ENCODE measurements around the gene ATL3.
A peak's percentile ranks its signal among the peaks of the same experiment; 100 is the strongest.

The ATL3 gene

GRCh38 chr11:63708764-63709163 is 37.6 kb upstream of the ATL3 start:
- no peaks in the 10 kb centered on the region for H3K27me3 ChIP-seq (ENCODE audit: insufficient read depth, low read length)
- H4K20me1 ChIP-seq (ENCODE audit: insufficient read depth, low read length) = no peaks in the 10 kb centered on the region

GRCh38 chr11:63705526-63705925 is 34.4 kb upstream of the ATL3 start:
- Histone ChIP-seq H3K9ac (ENCODE audit: low read length) (no peak overlapping the region), H3K79me2 (ENCODE audit: insufficient read depth, low read length) (peaks cover 74% of the 10 kb centered on the region), H3K4me2 (ENCODE audit: low read length) (no peak overlapping the region), H3F3A (ENCODE audit: insufficient read depth, low read length) (no peaks in the 10 kb centered on the region), H3K9me3 (ENCODE audit: low read length) (no peaks in the 10 kb centered on the region), H3K36me3 (ENCODE audit: insufficient read depth, low read length) (peaks cover 10% of the 10 kb centered on the region; the same call in 1 of the 2 replicates), H2AFZ (ENCODE audit: low read length) (no peak overlapping the region), H3K4me3 (ENCODE audit: low read depth, low read length, poor library complexity, severe bottlenecking) (no peak overlapping the region), H3K4me1 (ENCODE audit: insufficient read depth, low read length, severe bottlenecking) (peaks cover 22% of the 10 kb centered on the region), H4K20me1 (ENCODE audit: insufficient read depth, low read length) (no peaks in the 10 kb centered on the region), H3K9me2 (ENCODE audit: low read depth, low read length) (no peaks in the 10 kb centered on the region), H3K27me3 (ENCODE audit: insufficient read depth, low read length) (no peaks in the 10 kb centered on the region), H3K27ac (ENCODE audit: low read depth, low read length, poor library complexity, severe bottlenecking) (no peak overlapping the region)
- TF ChIP-seq EZH2 (IDR thresholded peaks at IDR 0.05; ENCODE audit: borderline replicate concordance, low read length) (no peak), CTCF (IDR thresholded peaks at IDR 0.05; ENCODE audit: low read length) (no peak)

More at GRCh38 chr11:63708764-63709163, 37.6 kb upstream of the ATL3 start:
- Histone ChIP-seq H3K27ac (ENCODE audit: low read depth, low read length, poor library complexity, severe bottlenecking) (no peak overlapping the region), H3K36me3 (ENCODE audit: insufficient read depth, low read length) (no peaks in the 10 kb centered on the region; the same call in 1 of the 2 replicates), H2AFZ (ENCODE audit: low read length) (no peak overlapping the region), H3K4me2 (ENCODE audit: low read length) (no peak overlapping the region), H3K9me2 (ENCODE audit: low read depth, low read length) (no peaks in the 10 kb centered on the region), H3K9ac (ENCODE audit: low read length) (no peak overlapping the region), H3K4me1 (ENCODE audit: insufficient read depth, low read length, severe bottlenecking) (peaks cover 15% of the 10 kb centered on the region), H3K79me2 (ENCODE audit: insufficient read depth, low read length) (peaks cover 62% of the 10 kb centered on the region), H3F3A (ENCODE audit: insufficient read depth, low read length) (no peaks in the 10 kb centered on the region), H3K9me3 (ENCODE audit: low read length) (no peaks in the 10 kb centered on the region), H3K4me3 (ENCODE audit: low read depth, low read length, poor library complexity, severe bottlenecking) (no peak overlapping the region)
- TF ChIP-seq CTCF (IDR thresholded peaks at IDR 0.05; ENCODE audit: low read length) = no peak
- TF ChIP-seq EZH2 (IDR thresholded peaks at IDR 0.05; ENCODE audit: borderline replicate concordance, low read length) = no peak

GRCh38 chr11:63699896-63700295 is 28.7 kb upstream of the ATL3 start:
- no peaks in the 10 kb centered on the region for H4K20me1 ChIP-seq (ENCODE audit: insufficient read depth, low read length)
- no peak overlapping the region for H3K4me3 ChIP-seq (ENCODE audit: low read depth, low read length, poor library complexity, severe bottlenecking)
- H2AFZ ChIP-seq (ENCODE audit: low read length) = no peak overlapping the region
- H3K79me2 ChIP-seq (ENCODE audit: insufficient read depth, low read length) = peaks cover 55% of the 10 kb centered on the region
- no peak for TF ChIP-seq CTCF (IDR thresholded peaks at IDR 0.05; ENCODE audit: low read length)
- no peak for TF ChIP-seq EZH2 (IDR thresholded peaks at IDR 0.05; ENCODE audit: borderline replicate concordance, low read length)
- H3K4me1 ChIP-seq (ENCODE audit: insufficient read depth, low read length, severe bottlenecking) = peaks cover 32% of the 10 kb centered on the region
- no peaks in the 10 kb centered on the region for H3F3A ChIP-seq (ENCODE audit: insufficient read depth, low read length)
- H3K27me3 ChIP-seq (ENCODE audit: insufficient read depth, low read length) = no peaks in the 10 kb centered on the region
- H3K9ac ChIP-seq (ENCODE audit: low read length) = no peak overlapping the region
- no peak overlapping the region for H3K4me2 ChIP-seq (ENCODE audit: low read length)
- no peaks in the 10 kb centered on the region for H3K9me3 ChIP-seq (ENCODE audit: low read length)
- H3K9me2 ChIP-seq (ENCODE audit: low read depth, low read length) = no peaks in the 10 kb centered on the region
- H3K27ac ChIP-seq (ENCODE audit: low read depth, low read length, poor library complexity, severe bottlenecking) = peak overlapping the region; percentile 12
- H3K36me3 ChIP-seq (ENCODE audit: insufficient read depth, low read length) = peaks cover 10% of the 10 kb centered on the region; the same call in 1 of the 2 replicates

Data from OCI-LY1 (cell line).